HG03175 (cell line): ENCODE measurements around the gene WIZ.

Experiments used
- ATAC-seq: cut with Tn5 transposase; IDR thresholded peaks from one replicate; pipeline ENCODE4 v1.9.1; 2021; ENCODE audit warnings: mild to moderate bottlenecking, moderate library complexity; ENCODE audit not compliant: unreplicated experiment

The WIZ gene

DNA sequence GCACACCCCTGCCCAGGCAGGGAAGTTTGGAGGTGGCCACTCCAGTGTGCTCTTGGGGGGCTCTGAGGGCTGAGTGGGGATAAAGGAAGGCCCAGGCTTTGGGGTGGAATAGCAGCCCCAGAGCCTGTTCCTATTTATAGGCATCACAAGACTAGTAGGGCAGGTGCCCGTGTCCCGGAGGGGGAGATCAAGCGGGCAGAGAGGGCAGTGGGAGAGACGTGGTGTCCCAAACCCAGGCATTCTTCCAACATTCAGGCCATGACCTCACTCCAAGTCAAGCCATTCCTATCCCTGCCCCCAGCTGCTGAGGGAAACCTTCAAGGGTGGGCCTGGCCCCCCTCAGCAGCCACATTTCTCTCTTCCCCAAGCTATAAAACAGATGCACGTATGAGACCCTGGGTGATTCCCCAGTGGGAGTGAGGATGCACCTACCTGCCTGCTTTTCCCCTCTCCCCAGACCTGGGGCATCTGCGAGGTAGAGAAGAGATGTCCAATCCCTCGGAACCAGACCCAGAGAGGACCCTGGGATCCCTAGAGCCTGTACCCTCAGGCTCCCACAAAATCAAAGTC, 3.9 kb downstream of the WIZ start:
- ATAC-seq: no peak

DNA sequence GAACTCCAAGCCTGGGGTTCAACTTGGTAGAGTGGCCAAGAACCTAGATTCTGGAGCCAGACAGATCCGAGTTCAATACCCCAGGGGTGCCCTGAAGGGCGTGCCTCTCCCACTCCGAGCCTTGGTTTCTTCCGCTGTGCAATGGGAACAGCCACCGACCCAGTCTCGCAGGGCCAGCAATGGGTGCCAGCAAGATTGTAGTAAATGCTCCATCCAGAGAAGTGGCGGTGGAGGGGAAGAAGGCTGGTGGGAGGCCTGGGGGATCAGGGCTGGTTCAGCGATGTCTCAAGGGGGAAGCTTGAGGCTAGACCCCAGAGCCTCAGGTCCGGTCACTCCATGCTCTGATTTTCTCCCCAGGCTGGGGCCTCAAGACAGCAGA, 4.5 kb downstream of the WIZ start:
- ATAC-seq: no peak

DNA sequence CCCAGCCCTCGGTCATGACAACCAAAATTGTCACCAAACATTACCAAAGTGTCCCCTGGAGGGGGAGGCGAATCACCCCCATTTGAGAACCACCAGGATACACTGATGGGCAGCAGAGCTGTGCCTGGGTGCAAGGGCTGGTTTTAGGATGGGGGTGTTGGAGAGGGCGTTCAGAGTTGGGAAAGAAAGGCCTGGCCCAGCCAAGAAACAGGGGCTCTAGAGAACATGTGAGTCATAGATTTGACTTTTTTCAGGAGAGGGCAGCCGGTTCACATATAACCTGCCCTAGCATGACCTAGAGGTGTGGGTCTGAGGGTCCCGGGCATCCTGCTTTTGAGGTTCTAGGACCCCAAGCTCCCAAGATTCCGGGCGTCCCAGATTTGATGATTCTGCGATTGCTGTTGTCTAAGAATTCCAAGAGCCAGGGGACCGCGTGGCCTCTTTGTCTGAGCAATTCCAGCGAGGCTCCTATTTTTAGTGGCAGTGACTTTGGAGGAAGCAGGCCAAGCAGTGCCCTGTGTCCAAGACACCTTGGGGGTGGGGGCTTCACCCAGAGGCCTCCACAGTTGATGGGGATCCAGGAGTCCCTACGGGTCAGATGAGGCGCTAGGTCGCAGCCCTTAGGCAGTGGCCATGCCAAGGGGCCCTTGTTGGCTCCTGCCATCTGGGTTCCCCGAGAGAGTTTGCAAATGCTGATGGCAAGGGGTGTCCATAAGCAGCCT, 5.1 kb downstream of the WIZ start:
- no peak for ATAC-seq

DNA sequence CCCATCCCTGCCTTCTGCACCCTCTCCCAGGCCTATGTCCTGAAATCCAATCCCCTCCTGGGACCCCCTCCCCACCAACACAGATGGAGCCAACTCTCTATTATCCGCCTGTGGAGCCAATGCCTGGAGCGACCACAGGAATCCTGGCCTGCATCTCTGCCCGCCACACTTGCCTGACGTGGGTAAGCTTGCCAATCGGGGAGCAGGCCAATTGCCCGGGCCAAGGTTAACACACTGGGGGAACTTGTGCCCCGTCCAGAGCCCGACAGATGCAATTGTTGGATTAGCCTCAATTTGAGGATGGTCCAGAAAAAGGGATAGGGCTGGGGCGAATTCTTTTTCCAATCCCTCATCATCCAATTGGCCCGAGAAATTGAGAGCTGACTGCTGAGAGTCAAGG, 5.9 kb downstream of the WIZ start:
- no peak for ATAC-seq

DNA sequence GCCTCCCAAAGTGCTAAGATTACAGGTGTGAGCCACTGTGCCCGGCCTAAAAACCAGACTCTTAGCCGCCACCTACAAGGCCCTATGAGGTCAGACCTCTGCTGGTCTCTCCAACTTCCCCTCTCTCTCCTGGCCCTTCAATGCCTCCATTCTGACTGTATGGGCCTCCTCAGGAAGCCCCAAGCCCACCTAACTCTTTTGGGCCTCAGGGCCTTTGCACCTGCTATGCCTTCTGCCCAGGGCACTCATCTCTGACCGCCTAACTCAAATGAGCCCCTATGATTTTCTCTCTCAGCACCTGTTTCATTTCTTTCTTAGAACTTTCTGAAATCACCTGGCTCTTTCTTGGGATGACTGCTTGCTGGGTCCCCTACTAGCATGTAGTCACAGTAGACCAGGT, 6.4 kb downstream of the WIZ start:
- no peak for ATAC-seq

DNA sequence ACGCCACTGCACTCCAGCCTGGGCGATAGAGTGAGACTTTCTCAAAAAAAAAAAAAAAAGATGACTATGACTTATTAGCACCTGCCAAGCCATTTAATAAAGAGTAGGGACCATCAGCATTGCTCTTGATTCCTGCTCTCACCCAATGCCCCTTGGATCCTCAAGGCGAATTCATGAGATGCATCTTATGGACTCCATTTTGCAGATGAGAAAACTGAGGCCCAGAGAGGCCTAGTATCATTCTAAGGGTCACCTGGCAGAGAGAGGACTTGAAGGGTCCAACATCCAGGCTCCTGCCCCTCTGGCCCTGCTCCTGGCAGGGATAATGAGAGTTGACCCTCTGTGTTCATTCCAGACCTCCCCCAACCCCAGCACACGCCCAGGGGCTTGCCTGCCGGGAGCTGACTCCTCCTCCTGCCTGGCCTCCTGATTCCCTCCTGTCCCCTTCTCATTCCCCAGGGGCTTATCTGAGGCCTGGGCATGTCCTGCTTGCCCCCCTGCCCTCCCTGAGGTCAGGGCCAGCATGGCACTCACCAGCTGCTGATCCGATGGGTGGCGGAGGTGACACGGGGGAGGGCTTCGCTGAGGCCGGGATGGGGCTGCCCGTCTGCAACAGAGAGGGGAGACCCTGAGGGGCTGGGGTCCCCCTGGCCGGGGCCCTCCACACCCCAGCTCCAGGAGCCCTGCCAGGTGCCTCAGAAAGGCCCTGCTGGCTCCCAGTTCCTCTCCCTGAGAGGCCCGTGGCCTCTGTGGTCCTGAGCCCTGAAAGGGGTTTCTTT, 7.4 kb downstream of the WIZ start:
- ATAC-seq: no peak

DNA sequence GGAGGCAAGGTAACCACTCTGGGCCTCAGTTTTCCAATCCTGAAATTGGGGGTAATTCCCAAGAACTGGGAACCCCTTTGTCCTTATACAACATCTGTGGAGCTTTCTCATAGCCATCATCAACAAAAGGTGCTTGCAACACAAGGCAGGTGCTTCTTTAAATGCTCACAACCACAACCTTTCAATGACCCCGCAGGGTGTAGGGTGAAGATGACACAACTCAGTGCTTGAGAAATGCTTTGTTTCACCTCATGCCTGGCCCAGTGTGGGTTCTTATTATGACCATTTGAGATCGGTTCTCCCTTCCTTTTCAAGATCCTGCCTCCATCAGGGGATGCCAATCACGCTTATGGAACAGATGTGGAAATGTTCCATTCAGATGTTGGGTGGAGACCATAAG, 8.4 kb downstream of the WIZ start:
- no peak for ATAC-seq

DNA sequence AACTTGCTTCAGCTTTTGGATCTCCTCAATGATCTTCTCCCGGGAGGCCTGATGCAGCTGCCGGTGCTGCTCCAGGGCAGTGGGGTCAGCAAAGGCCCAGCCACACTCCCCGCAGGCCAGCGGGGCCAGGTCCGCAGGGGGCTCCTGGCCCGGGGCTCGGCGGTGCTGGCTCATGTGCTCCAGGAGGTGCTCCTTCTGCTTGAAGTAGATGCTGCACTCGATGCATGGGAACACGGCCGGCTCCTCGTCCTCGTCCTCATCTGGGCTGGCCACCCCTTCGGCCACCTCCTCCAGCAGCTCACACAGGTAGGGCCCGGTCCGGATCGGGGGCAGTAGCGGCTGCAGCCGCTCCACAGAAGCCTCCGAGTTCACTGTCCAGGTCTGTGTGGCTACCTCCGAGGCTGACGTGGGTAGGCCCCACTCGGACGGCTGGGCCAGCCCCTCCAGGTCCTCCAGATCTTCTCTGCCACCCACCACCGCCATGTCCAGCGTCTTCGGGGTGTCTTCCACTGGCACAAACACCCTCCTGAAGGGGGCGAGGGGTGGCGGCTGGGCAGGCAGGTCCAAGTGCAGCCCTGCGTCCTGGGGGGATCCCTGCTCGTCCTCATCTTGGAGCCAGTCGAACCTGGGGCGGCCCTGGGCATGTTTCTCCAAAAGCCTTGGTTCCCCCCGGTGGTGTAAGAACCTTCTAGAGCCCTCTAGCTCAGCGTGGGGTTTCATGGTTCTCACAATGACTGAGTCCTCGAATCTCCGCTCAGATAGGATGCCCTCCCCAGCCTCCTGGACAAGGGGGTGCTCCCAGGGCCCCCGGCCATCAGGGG, 9.7 kb downstream of the WIZ start:
- ATAC-seq: no peak

DNA sequence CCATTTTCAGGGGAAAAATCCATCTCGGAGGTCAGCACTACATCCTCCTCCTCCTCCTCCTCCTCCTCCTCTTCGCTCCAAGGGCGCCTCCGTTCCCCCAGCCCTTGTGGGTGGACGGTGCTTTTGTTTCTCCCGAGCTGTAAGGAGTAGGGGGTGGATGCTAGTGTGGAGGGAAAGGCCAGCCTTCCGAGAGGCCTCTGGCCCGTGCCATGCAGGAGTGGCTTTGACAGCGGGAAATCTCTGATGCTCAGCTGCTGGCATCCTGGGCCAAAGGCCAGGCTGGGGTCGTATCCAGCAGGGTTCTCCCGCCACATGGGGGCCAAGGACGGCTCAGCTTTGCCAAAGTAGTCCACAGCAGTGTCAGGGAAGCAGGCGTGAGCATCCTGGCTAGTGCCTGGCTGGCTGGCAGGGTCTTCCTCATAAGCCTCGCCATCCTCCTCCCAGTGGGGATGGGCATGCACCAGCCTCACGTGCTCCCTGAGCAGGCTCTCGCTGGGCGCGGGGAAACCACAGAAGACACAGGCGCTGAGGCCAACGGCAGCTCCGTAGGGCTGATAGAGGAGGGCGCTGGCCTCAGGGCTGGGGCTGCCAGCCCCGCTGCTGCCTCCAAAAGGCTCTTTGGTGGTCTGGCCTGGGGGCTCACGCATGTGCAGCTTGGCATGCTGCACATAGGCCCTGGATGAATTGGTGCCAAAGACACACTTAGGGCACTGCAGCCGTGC, 10.5 kb downstream of the WIZ start:
- no peak for ATAC-seq

DNA sequence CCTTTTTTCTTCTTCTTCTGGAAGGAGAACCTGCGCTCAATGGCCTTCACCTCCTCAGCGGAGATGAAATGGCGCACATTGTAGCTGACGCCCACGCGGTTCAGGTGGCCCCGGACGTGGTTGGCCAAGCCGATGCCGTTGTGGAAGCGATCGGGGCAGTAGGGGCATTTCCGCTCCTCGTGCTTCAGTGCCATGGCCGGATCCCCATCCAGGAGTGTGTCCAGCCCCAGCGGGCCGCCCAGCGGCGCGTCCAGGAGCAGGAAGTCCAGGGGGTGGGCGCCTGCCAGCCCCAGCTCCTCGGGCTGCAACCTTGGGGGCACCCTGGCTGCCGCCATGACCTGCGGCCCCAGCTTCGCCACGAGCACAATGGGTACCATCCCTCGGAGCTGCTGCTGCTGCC, 11.2 kb downstream of the WIZ start:
- no peak for ATAC-seq

DNA sequence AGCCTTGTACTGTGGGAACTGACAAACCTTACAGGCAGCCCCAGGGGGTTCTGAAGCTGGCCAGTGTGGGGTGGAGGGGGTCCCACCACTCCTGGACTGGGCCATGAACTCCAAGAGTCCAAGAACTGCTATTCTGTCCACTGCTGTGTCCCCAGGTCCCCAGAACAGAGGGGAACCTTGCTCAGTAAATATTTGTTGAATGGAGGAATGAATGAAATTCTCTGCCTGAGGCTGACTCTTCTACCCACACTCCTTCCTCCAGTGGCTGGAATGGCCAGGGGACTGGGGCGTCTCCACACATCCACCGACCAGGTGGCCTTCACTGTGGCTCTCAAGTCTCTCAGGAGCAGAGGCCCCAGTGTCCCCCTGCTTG, 11.6 kb downstream of the WIZ start:
- no peak for ATAC-seq

DNA sequence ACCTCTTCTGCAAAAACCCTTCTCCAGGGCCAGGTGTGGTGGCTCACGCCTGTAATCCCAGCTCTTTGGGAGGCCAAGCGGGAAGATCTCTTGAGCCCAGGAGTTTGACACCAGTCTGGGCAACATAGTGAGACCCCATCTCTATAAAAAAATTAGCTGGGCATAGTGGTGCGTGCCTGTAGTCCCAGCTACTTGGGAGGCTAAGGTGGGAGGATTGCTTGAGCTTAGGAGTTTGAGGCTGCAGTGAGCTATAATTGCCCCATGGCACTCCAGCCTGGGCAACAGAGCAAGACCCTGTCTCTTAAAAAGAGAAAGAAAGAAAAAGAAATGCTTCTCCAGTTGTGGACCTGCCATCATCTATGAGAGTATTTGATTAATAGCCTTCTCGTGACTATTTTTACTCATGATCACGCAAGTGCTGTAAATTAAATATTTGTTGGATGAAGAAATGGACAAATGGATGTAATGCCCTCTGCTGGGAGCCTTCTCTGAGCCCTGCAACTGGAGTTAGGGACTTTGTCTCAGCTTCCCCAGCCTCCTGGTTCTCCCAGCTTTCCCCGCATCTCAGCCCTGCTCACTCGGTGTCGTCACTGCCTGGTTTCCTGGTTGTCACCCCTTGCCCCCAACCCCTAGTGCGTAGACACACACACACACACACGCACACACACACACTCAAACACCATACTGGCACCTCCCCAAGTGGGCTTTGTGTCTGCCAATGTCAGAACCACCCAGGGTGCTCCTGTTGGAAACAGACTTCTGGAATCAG, 12.2 kb downstream of the WIZ start:
- ATAC-seq: no peak

DNA sequence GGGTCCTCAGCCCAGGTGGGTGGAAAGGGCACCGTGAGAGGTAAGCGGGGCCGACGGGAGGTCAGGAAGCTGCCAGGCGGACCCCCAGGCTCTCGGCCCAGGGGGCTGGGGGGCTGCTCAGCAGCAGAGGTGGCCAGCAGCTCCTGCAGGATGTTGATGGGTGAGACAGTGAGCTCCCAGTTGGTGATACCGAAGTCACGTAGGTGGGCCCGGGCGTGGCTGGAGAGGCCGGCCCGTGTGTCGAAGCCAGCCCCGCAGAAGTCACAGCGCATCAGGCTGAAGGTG, 13.0 kb downstream of the WIZ start:
- no peak for ATAC-seq

DNA sequence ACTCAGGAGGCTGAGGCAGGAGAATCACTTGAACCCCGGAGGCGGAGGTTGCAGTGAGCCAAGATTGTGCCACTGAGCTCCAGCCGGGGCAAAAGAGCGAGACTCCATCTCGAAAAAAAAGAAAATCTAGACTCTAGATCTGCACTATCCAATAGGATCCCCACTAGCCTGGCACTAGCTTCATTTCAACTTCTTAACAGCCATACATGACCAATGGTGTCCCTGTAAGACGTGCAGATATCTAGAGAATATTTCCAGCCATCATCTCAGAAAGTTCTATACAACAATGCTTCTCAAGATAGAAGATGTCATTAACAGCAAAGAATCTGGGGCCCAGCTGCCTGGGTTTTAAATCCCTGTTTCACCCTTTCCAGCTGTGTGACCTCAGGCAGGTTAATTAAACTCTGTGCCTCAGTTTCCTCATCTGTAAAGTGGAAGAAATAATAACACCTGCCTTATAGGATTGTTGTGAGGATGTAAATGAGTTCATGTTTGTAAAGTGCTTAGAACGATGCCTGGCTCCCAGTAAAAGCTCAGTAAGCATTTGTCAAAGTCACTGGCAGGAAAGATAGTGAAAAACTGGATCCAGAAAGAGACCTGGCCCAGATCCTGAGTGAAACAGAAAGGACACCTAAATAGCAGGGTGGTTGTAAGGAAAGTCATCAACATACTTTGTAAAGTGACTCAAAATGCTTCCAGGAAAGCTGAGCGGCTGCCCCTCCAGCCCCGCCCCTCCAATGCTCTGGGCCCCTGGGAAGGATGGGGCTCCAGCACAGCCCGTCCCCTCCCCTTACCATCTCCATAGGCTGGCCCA, 13.5 kb downstream of the WIZ start:
- no peak for ATAC-seq

DNA sequence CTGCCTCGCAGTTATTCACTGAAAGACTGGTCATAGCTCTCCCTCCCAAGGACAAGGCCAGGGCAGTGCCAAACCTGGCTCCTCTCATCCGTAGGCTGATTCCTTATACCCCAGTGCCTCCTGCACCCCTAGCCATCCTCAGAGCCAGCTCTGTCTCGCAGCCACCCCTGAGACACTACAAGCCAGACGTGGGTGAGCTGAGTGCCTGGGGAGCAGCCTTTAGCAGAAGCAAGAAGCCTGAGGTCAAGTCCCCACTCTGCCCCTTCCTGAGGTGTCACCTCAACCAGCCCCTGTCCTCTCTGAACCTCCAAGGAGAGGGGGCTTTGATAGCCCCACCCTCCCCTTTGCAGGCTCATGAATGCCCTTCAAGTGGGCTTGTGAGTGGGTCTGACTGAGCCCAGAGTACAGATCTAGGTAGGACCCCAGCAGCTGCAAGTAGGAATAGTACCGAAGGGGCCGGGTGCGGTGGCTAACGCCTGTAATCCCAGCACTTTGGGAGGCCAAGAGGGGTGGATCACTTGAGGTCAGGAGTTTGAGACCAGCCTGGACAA, 16.2 kb downstream of the WIZ start:
- no peak for ATAC-seq

DNA sequence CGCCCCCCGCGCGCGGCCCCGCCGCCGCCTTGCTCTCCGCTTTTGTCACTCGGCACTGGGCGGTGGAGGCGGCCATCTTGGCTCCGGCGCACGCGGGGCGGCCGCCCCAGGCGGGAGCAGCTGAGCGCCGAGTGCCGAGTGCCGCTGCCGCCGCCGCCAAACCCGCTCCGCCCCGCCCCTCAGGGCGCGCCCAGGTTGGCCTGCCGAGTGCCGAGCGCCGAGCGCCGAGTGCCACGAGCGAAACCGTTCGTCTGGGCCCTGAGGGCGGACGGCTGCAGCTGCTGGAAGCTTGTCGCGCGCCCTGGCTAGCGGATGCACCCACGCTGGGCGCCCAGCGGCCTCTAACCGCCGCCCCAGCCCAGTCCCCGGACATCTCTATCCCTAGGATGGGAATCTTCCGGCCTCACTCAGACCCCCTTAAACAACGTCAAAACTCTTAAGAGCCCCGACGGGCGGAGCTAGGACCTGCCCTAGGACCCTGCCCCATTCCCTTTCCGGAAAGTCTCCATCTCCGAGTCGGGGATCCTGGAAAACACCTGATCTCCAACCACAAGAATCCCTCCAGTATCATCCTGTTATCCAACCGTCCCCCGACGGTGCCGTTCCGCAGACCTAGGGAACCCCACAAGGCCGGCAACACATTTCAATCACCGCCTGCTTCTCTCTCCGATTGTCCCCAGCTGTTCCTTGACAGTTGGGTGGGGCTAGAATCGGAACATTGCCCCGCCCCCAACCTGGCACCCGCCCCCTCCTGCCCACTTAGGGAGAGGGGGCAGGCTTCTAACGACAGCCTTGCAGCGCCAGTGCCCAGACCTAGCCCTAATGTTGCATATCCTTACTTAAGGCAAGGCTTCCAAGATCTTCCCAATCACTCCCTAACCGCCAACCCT, 16.9 kb downstream of the WIZ start:
- ATAC-seq: peak; percentile 57

DNA sequence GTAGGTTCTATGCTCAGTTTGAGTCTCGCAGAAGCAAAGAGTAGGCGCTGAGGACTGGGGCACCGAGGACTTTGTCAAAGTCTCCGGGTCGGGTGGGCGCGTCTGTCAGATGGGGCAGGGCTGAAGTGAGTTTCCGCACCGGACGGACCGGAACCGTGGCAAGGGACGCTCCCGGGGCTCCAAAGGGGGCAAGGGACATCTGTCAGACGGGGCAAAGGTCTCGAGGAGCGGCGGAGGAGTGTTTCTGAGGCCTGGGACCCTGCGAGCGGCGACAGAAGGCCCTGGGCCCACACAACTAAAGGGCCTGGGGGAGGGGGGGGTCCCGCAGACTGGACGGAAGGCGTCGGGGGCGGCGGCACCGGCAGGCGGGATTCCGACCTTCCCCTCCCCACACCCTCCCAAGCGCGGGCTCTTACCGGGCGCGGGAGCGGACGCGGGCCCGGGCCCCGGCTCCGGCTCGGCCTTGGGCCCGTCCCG, 17.7 kb downstream of the WIZ start:
- ATAC-seq: peak; percentile 6

DNA sequence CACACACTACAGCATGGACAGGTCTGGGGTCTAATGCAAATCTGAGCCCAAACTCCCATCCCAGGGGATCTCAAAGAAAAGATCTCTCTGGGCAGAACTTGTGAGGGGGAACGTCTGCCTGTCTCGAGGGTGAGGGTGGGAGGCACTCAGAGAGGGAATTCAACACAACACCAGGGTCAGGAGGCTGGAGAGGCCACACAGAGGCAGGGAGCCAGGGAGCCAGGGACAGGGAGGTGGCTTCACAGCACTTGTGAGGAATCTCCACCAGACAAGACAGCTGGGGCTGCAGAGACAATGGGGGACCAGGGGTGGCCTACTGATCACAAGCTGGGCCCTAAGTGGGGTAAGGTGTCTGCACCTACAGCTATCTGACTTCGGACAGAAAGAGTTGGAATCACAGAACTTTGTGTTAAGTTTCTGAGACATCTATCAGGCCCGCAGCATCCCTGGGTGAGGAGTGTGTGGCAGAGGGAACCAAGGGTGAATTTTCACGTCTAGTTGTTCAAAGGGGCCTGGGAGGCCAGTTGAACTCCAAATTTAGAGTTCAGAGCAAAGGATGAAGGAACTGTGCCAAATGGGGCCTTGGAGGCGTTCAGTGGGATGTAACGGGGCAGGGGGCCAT, 18.2 kb downstream of the WIZ start:
- ATAC-seq: no peak
